HG03108 (cell line): ENCODE measurements around the gene FLCN.
"Not testable (repeated sequence)": the region's sequence is repeated elsewhere in the genome, so short reads cannot be mapped to it uniquely, and the experiment has no call there.

ENCODE experiments used
- ATAC-seq: cut with Tn5 transposase; IDR thresholded peaks from one replicate; pipeline ENCODE4 v1.9.1; 2021; ENCODE audit warnings: moderate library complexity; ENCODE audit not compliant: unreplicated experiment

FLCN gene

GRCh38 chr17:17188586-17188985, 48.4 kb downstream of the FLCN start:
- ATAC-seq, result no peak

DNA sequence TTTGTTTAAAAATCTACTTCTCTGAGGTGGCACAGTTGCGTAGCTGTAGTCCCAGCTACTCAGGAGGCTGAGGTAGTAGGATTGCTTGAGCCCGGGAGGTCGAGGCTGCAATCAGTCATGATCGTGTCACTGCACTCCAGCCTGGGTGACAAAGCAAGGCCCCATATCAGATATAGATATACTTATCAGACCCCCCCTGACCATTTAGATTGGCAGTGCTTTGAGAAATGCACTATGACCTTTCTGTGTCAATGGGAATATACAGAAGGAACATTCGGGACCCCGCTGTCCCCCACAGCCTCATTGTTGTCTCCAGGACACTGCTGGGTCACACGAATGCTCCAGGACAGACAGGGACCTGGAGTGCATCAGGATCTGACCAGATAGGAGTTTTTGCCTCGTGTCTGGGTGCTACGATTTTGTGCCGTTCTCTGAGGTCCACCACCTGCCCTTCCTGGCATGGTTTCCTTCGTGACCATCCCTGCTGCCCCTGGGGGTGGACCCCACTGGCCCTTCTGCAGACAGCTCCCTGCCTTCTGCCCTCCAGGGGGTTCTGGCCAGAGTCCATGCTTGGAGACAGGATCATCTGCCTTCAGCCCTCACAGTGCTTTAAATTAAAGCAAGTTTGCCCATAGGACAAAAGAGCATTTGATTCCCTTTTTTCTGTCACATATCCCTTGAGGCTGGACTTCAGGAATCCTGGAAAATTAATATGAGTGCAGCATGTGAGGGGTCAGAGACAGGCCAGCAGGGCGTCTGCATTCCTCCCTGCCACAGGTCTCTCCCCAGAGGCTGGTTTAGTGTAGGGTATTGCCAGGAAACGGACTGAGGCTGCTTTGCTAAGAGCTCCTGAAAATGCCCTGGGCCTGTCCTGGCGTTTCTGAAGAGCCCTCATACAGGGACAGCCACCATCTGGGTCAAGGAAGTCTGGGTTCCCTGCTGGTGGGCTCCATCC, 50.1 kb downstream of the FLCN start:
- no peak for ATAC-seq

DNA sequence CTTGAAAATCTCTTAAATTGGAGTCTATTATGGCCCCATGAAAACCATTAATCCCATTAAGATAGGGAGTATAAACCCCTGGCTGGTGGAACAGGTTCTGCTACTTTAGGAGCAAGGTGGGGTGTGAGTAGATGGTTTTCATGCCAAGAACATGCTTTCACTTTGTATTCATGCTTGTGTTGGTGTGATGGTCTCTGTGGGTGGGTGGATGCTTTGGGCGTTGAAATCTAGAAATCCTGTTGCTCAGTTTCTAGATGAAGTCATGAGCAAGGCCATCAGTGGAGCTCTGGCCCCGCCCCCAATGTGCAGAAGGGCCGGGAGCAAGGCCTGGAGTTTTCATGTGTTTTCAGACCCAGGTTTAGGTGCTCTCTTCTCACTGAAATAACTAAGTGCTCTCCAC, 50.9 kb downstream of the FLCN start:
- no peak for ATAC-seq

GRCh38 chr17:17184985-17185757, 51.8 kb downstream of the FLCN start:
- ATAC-seq, result not testable (repeated sequence)

DNA sequence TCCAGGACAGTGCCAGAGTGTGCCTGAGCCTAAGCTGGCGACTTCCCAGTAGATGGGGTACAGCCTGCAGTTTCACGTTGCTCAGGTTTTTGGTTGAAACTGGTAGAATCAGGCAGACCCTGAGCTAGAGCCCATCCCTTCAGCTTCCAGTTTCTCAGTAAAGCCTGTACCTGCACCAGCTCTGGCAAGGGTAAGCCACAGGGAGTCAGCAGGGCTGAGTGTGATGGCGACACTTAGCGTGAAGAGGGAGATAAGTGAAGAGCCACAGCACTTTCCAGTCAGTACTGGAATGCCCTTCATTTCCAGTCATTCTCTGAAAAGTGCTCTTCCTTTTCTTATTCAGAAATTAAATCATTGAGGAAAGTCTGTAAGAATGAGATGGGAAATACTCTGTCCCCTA, 53.2 kb downstream of the FLCN start:
- no peak for ATAC-seq

- no peak for ATAC-seq
Measured at GRCh38 chr17:17182598-17183136, 54.3 kb downstream of the FLCN start.

GRCh38 chr17:17181666-17182597, 55.0 kb downstream of the FLCN start:
- peak; percentile 36 for ATAC-seq

- ATAC-seq, result no peak
Measured at GRCh38 chr17:17180741-17181525, 56.0 kb downstream of the FLCN start.

DNA sequence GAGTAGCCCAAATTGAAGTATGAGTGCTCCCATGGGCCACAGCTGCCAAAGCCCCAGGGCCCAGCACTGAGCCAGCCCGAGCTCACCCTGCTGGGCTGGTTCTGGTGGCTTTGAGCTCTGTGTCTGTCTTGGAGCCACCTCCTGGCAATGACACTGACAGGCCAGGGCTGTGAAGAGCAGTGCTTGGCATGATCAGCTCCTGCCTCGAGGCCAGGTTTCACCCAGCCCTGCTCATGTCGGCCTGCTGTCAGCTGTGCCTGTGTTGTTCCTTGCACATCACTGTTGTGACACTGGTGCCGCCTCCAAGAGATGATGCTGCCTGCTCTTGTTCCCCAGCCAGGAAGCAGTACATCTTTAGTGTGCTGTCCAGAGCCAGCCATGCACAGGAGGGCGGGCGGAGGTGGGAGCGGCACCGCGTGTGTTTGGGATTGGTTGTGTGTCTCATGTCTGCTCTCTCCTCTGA, 56.8 kb downstream of the FLCN start:
- ATAC-seq, result no peak

DNA sequence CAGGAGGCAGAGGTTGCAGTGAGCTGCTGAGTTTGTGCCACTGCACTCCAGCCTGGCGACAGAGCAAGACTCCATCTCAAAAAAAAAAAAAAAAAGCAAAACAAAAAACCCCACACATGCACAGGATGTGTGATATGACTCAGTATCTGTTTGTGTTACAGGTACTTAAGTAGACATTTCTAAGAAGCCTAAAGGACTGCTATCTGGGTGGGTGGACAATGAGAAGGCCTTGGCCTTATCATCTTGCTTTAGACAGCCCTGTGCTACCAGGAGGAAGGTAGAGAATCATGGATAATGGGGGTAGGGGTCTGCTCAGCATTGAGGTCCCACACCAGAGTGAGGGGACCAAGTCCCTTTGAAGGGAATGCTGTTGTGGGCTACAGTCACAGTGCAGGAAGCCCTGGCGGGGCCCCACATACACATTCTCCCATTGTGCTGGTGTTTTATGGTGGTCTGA, 57.6 kb downstream of the FLCN start:
- ATAC-seq, result no peak

DNA sequence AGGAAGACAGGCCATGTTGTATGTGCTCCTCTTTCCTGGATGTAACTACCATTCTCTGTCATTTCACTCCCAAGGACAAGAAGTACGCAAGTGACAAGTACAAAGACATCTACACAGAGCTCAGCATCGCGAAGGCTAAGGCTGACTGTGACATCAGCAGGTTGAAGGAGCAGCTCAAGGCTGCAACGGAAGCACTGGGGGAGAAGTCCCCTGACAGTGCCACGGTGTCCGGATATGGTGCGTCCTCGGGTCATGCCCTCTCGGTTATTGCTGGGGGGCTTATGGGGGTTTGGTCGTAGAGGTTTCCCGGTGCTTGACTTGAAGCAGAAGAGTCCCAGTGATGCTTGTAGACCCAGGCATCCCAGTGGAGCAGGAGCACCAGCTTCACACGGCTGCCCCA, 59.8 kb downstream of the FLCN start:
- no peak for ATAC-seq

GRCh38 chr17:17176341-17176740, 60.6 kb downstream of the FLCN start:
- ATAC-seq, result no peak

GRCh38 chr17:17175917-17176316, 61.1 kb downstream of the FLCN start:
- no peak for ATAC-seq

DNA sequence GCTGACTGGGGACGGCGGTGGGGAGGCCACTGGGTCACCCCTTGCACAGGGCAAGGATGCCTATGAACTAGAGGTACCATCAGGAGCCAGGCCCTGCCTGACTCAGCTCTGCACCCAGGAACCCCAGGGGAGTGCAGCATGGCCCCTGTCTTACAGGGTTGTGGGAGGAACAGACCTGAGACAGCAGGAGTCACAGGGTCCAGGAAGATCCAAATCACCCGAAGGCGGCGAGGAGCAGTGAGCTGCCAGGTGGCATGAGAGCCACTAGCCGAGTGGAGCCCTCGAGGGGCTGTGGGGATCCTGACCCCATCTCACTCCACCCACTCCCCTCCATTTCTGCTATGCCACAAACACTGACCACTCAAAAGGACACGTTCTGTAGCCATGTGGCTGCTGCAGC, 61.6 kb downstream of the FLCN start:
- ATAC-seq, result no peak

DNA sequence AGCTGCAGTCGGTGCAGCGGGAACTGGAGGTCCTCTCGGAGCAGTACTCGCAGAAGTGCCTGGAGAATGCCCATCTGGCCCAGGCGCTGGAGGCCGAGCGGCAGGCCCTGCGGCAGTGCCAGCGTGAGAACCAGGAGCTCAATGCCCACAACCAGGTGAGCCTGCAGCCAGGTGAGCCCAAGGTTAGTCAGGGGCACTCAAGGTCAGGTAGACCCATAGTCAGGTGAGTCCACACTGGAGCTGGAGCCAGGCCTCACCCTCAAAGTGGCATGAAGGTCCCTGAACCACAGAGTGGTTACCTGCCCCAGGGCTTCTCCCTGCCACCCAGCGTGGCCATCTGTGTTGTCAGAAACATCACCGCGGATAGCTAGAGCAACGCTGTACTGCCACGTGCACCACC, 63.0 kb downstream of the FLCN start:
- no peak for ATAC-seq

DNA sequence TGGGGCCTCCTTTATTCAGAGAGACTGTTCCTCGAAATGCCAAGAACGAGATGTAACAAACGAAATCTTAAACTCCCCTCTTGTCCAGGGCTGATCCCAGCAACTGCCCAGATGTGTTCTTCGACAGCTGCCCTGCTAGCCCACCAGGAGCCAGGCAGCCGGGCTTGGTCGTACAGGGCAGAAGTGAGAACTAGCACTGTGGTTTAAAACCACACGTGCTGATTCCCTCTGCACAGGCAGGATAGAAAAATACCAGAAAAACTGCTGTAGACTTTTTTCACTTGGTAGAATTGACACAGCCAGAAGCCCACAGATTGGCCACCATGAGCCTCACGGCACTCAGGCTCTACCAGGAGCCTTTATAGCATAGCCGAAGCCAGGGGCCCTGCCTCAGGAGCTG, 64.0 kb downstream of the FLCN start:
- ATAC-seq, result no peak

DNA sequence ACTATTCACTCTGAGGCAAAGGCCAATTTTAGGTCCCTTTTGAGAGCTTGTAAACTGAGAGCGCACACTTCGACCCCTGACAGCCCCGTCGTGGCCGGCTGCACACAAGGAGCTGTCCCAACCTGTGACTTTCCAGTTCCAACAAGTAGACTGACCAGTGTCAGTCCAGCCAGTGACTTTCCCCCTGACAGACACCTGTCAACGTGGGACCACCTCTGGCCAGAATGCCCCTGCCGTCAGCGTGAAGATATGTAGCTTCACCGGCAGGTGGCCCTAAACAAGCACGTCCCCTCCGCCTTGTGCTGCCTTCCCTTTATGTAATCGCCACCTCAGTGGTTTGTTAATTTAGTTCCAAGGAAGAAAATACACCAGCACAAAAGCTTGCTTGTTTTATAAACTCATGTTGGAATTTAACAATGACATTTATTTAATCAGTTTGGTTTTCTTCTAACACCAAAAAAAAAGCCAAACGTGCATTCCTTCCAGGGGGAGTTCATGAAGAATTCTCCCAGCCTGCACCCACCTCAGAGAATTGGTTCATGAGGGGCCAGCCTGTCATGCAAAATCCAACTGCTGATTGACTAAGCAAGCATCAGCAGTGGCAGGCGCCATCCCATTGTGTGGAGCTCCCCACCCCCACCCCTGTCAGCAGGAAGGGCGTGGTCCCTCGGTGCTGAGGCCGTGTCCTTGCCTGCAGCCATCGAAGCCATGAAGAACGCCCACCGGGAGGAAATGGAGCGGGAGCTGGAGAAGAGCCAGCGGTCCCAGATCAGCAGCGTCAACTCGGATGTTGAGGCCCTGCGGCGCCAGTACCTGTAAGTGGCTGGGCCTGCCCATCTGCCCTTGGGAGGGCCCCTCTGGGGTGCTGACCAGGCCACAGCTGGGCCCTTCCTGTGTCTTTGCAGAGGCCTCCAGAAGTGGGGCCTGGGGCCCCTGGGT, 64.7 kb downstream of the FLCN start:
- ATAC-seq, result no peak

DNA sequence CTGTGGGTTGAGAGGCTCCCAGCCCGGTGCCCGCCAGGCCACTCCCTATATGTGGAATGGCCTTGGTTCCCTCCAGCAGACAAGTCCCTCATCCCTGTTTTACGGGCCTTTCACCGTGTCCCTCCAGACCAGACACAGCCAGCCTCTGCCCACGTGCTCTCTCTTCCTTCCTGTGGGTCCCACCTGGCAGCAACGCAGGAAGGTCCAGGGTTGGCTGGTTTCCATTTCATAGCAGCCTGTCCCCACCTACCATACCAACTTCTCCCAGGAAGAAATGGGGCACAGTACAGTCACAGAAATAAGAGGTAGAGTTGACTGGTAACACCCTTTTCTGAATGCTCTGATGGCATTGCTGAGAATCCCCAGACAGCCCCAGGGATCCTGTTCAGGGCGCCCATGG, 65.8 kb downstream of the FLCN start:
- no peak for ATAC-seq
